Panc1 (cell line): ENCODE measurements around the gene GATM. TPM values are rescaled to one million over a fixed set of nuclear protein-coding genes. Genes with fewer than 3 reads are reported as not detected.

Experiments used
- ATAC-seq: fragments of 200-7000 bp; cut with Tn5 transposase; 2 replicates; pipeline ENCODE4 v1.9.1; 2020; ENCODE audit warnings: mild to moderate bottlenecking, moderate library complexity
- BruUV-seq: library from RNA; stranded (reverse); fragments of 400-500 nt; replicated peaks from 2 replicates; lab custom pipeline; 2021; lab: Mats Ljungman, UMichigan
- CTCF ChIA-PET: fragments of 300-600 bp; sonication (Branson Sonifier 250); formaldehyde crosslinking; loops from one replicate; lab custom pipeline; 2022; ENCODE audit warnings: antibody characterized with exemption; lab: Charles Lee
- POLR2A ChIA-PET: fragments of 300-600 bp; sonication (Branson Sonifier 250); formaldehyde crosslinking; loops from one replicate; lab custom pipeline; 2022; ENCODE audit warnings: antibody characterized with exemption; lab: Charles Lee
- DNase-seq: peaks from one replicate; pipeline ENCODE4 v3.0.0-alpha.2; 2010; ENCODE audit warnings: low read depth, low spot score
- H3K27ac ChIP-seq: 2 replicates; pipeline ENCODE4 v1.5.1; 2011; ENCODE audit warnings: mild to moderate bottlenecking, low read length, inconsistent platforms
- H3K27me3 ChIP-seq: fragments of 200-500 bp; sonication (Bioruptor generic); 2 replicates; pipeline ENCODE4 v1.6.0; 2014; ENCODE audit warnings: low read length, inconsistent platforms; ENCODE audit not compliant: control insufficient read depth, insufficient read depth
- H3K36me3 ChIP-seq: fragments of 200-500 bp; sonication (Bioruptor generic); 2 replicates; pipeline ENCODE4 v1.5.1; 2014; ENCODE audit warnings: inconsistent platforms, mild to moderate bottlenecking, low read length, moderate library complexity; ENCODE audit not compliant: control insufficient read depth, insufficient read depth
- H3K4me1 ChIP-seq: 2 replicates; pipeline ENCODE4 v1.5.1; 2011; ENCODE audit warnings: inconsistent platforms, mild to moderate bottlenecking, low read length, moderate library complexity; ENCODE audit not compliant: control insufficient read depth, insufficient read depth
- H3K4me3 ChIP-seq, 2 experiments: 2 replicates each; pipeline ENCODE4 v1.5.1; 2011 to 2012; ENCODE audit warnings: low read depth in 2 of 2, low read length in 2 of 2, mild to moderate bottlenecking in 2 of 2, inconsistent platforms in 1 of 2, moderate library complexity in 1 of 2
- H3K9me3 ChIP-seq: fragments of 200-500 bp; sonication (Bioruptor generic); 2 replicates; pipeline ENCODE4 v1.5.1; 2014; ENCODE audit warnings: low read depth, mild to moderate bottlenecking, inconsistent platforms, low read length, moderate library complexity; ENCODE audit not compliant: control insufficient read depth, insufficient read depth
- CTCF ChIP-seq: fragments of 450-650 bp; IDR thresholded peaks from 2 replicates; pipeline ENCODE4 v1.5.1; 2017; ENCODE audit warnings: mild to moderate bottlenecking
- POLR2AphosphoS5 ChIP-seq: IDR thresholded peaks from 2 replicates; pipeline ENCODE4 v1.6.1; 2012; ENCODE audit warnings: mild to moderate bottlenecking, low read depth, low read length, moderate library complexity
- REST ChIP-seq, 2 experiments: IDR thresholded peaks; 2 replicates each; pipeline ENCODE4 v1.6.1; 2011 to 2012; ENCODE audit warnings: low read depth in 2 of 2, control low read depth in 1 of 2, low read length in 1 of 2, mild to moderate bottlenecking in 1 of 2, moderate library complexity in 1 of 2; ENCODE audit not compliant: insufficient read depth in 1 of 2
- SIN3A ChIP-seq: IDR thresholded peaks from 2 replicates; pipeline ENCODE4 v1.6.1; 2012; ENCODE audit warnings: low read depth, mild to moderate bottlenecking, low read length, moderate library complexity, borderline replicate concordance; ENCODE audit not compliant: insufficient read depth
- TCF7L2 ChIP-seq: IDR thresholded peaks from 2 replicates; pipeline ENCODE4 v1.6.1; 2011; ENCODE audit warnings: mild to moderate bottlenecking, low read depth, low read length, inconsistent platforms
- in situ Hi-C: cut with HindIII; loops from 2 replicates; pipeline ENCODE4 v1.10.0; 2016; ENCODE audit warnings: low sequenced_read_pairs, low pct_unique_long_range_greater_than_20kb
- intact Hi-C: fragments of 100-400 bp; cut with micrococcal nuclease; formaldehyde crosslinking; loops from one replicate; pipeline ENCODE4 v1.10.0; 2022; ENCODE audit not compliant: unreplicated experiment
- total RNA-seq: library from RNA; stranded (reverse); gene quantifications from one replicate; pipeline ENCODE4 v1.2.1, GENCODE V29; 2021; ENCODE audit not compliant: unreplicated experiment

The GATM gene
- total RNA-seq, 1 experiment from 2014 or later: 7.6 TPM

GRCh38 chr15:45343258-45343860, 35.0 kb downstream of the GATM start:
- Histone ChIP-seq H3K27ac (no peak overlapping the region), H3K36me3 (no peaks in the 10 kb centered on the region), H3K9me3 (no peaks in the 10 kb centered on the region), H3K27me3 (no peaks in the 10 kb centered on the region; the same call in 1 of the 2 replicates), H3K4me1 (no peaks in the 10 kb centered on the region), H3K4me3 (no peak overlapping the region)
- TF ChIP-seq POLR2AphosphoS5: no peak
- TF ChIP-seq SIN3A: no peak
- no peak for TF ChIP-seq CTCF
- no peak for TF ChIP-seq REST (IDR thresholded peaks at IDR 0.05; ENCODE audit: insufficient read depth in 1 of 2, low read depth in 2 of 2, low read length in 1 of 2)
- no peak for TF ChIP-seq TCF7L2
- ChIA-PET CTCF (no interaction called here), POLR2A (no interaction called here)
- no TSS peak for BruUV-seq
- in situ Hi-C loops: no loop called here
- DNase-seq (no peak), ATAC-seq (no peak)
- intact Hi-C loops: no loop called here

GRCh38 chr15:45341790-45342189, 36.6 kb downstream of the GATM start:
- intact Hi-C loops: no loop called here
- DNase-seq: no peak
- Histone ChIP-seq H3K36me3 (no peaks in the 10 kb centered on the region), H3K27ac (no peak overlapping the region), H3K4me1 (no peaks in the 10 kb centered on the region), H3K9me3 (no peaks in the 10 kb centered on the region), H3K4me3 (no peak overlapping the region), H3K27me3 (no peaks in the 10 kb centered on the region; the same call in 1 of the 2 replicates)
- no TSS peak for BruUV-seq
- ChIA-PET CTCF (no interaction called here), POLR2A (no interaction called here)
- ATAC-seq: no peak
- no peak for TF ChIP-seq CTCF
- no peak for TF ChIP-seq TCF7L2
- TF ChIP-seq POLR2AphosphoS5: no peak
- no peak for TF ChIP-seq SIN3A
- TF ChIP-seq REST (IDR thresholded peaks at IDR 0.05; ENCODE audit: insufficient read depth in 1 of 2, low read depth in 2 of 2, low read length in 1 of 2): no peak
- in situ Hi-C loops: no loop called here
